ENCODE measurements around the gene LSM11.
"Not testable (repeated sequence)": the region's sequence is repeated elsewhere in the genome, so short reads cannot be mapped to it uniquely, and the experiment has no call there.

The LSM11 gene

GRCh38 chr5:157721159-157721558, 22.4 kb upstream of the LSM11 start:
- H3K4me3 ChIP-seq (ENCODE audit: low read length): no peak overlapping the region
- TF ChIP-seq CTCF (IDR thresholded peaks at IDR 0.05; ENCODE audit: low read depth, low read length): no peak
- TF ChIP-seq EZH2phosphoT487 (IDR thresholded peaks at IDR 0.05; ENCODE audit: low read depth): no peak
- peaks cover 6% of the 10 kb centered on the region for H3K4me1 ChIP-seq (ENCODE audit: low read length)
- no peaks in the 10 kb centered on the region for H3K36me3 ChIP-seq (replicated peaks; ENCODE audit: low read depth, low read length)
- no peaks in the 10 kb centered on the region for H3K27me3 ChIP-seq (ENCODE audit: low read depth, low read length)
- H3K9me3 ChIP-seq (ENCODE audit: insufficient read depth, low read length): no peaks in the 10 kb centered on the region
- H3K27ac ChIP-seq (ENCODE audit: low read length): no peak overlapping the region
- H4K20me1 ChIP-seq (ENCODE audit: insufficient read depth, low read length): no peaks in the 10 kb centered on the region
- H3K79me2 ChIP-seq (ENCODE audit: low read length): no peaks in the 10 kb centered on the region
- no peak overlapping the region for H3K4me2 ChIP-seq (ENCODE audit: low read length)
- H3K9ac ChIP-seq (ENCODE audit: low read length): no peak overlapping the region
- H2AFZ ChIP-seq (ENCODE audit: low read depth, low read length): no peak overlapping the region

- not testable (repeated sequence) for H4K20me1 ChIP-seq (ENCODE audit: insufficient read depth, low read length); H3K9me3 ChIP-seq (ENCODE audit: insufficient read depth, low read length); H3K9ac ChIP-seq (ENCODE audit: low read length); H2AFZ ChIP-seq (ENCODE audit: low read depth, low read length); H3K79me2 ChIP-seq (ENCODE audit: low read length); H3K4me3 ChIP-seq (ENCODE audit: low read length); H3K27ac ChIP-seq (ENCODE audit: low read length); H3K4me2 ChIP-seq (ENCODE audit: low read length); H3K36me3 ChIP-seq (replicated peaks; ENCODE audit: low read depth, low read length); H3K4me1 ChIP-seq (ENCODE audit: low read length); H3K27me3 ChIP-seq (ENCODE audit: low read depth, low read length)
These were observed 20.6 kb upstream of the LSM11 start for GRCh38 chr5:157722895-157723294.

GRCh38 chr5:157726607-157727006, 16.9 kb upstream of the LSM11 start:
- H3K9me3 ChIP-seq (ENCODE audit: insufficient read depth, low read length); H3K9ac ChIP-seq (ENCODE audit: low read length); H2AFZ ChIP-seq (ENCODE audit: low read depth, low read length); H3K36me3 ChIP-seq (replicated peaks; ENCODE audit: low read depth, low read length); H3K79me2 ChIP-seq (ENCODE audit: low read length); H3K4me3 ChIP-seq (ENCODE audit: low read length); H4K20me1 ChIP-seq (ENCODE audit: insufficient read depth, low read length); H3K27ac ChIP-seq (ENCODE audit: low read length); H3K4me2 ChIP-seq (ENCODE audit: low read length); H3K27me3 ChIP-seq (ENCODE audit: low read depth, low read length): not testable (repeated sequence)
- peaks cover 18% of the 10 kb centered on the region for H3K4me1 ChIP-seq (ENCODE audit: low read length)

GRCh38 chr5:157727858-157728257, 15.7 kb upstream of the LSM11 start:
- H3K36me3 ChIP-seq (replicated peaks; ENCODE audit: low read depth, low read length); H3K27ac ChIP-seq (ENCODE audit: low read length); H3K79me2 ChIP-seq (ENCODE audit: low read length); H3K9ac ChIP-seq (ENCODE audit: low read length); H2AFZ ChIP-seq (ENCODE audit: low read depth, low read length); H3K4me3 ChIP-seq (ENCODE audit: low read length); H3K4me2 ChIP-seq (ENCODE audit: low read length); H3K9me3 ChIP-seq (ENCODE audit: insufficient read depth, low read length); H4K20me1 ChIP-seq (ENCODE audit: insufficient read depth, low read length); H3K27me3 ChIP-seq (ENCODE audit: low read depth, low read length): not testable (repeated sequence)
- peaks cover 21% of the 10 kb centered on the region for H3K4me1 ChIP-seq (ENCODE audit: low read length)

- Histone ChIP-seq H4K20me1 (ENCODE audit: insufficient read depth, low read length) (no peaks in the 10 kb centered on the region), H3K4me1 (ENCODE audit: low read length) (peaks cover 21% of the 10 kb centered on the region), H3K79me2 (ENCODE audit: low read length) (peaks cover 7% of the 10 kb centered on the region; the same call in 1 of the 2 replicates), H3K36me3 (replicated peaks; ENCODE audit: low read depth, low read length) (peaks cover 8% of the 10 kb centered on the region), H2AFZ (ENCODE audit: low read depth, low read length) (no peak overlapping the region), H3K27ac (ENCODE audit: low read length) (peak overlapping the region; percentile 88), H3K27me3 (ENCODE audit: low read depth, low read length) (no peaks in the 10 kb centered on the region), H3K9ac (ENCODE audit: low read length) (peak overlapping the region; percentile 94; the same call in 1 of the 2 replicates), H3K4me3 (ENCODE audit: low read length) (peak overlapping the region; percentile 94), H3K9me3 (ENCODE audit: insufficient read depth, low read length) (no peaks in the 10 kb centered on the region), H3K4me2 (ENCODE audit: low read length) (peak overlapping the region; percentile 92)
- TF ChIP-seq EZH2phosphoT487 (IDR thresholded peaks at IDR 0.05; ENCODE audit: low read depth) (no peak), CTCF (IDR thresholded peaks at IDR 0.05; ENCODE audit: low read depth, low read length) (no peak)
These were observed 13.7 kb upstream of the LSM11 start for GRCh38 chr5:157729858-157730257.

Measured in OCI-LY3 (cell line).